Raji (cell line): Measurements from ENCODE around the gene LCN2.

Experiments
- POLR2A ChIP-seq: IDR thresholded peaks from 2 replicates; pipeline ENCODE4 v1.6.1; 2011; ENCODE audit warnings: low read depth, low read length, control low read depth; ENCODE audit not compliant: insufficient read depth

Gene LCN2

GRCh38 chr9:128152133-128153059 is 3.1 kb downstream of the LCN2 start:
- TF ChIP-seq POLR2A: no peak

GRCh38 chr9:128153060-128153946 is 4.0 kb downstream of the LCN2 start:
- no peak for TF ChIP-seq POLR2A

- no peak for TF ChIP-seq POLR2A
Measured at GRCh38 chr9:128153947-128154695, 4.9 kb downstream of the LCN2 start.

GRCh38 chr9:128155736-128156500 is 6.7 kb downstream of the LCN2 start:
- no peak for TF ChIP-seq POLR2A

- no peak for TF ChIP-seq POLR2A
Measured at GRCh38 chr9:128159522-128159783, 10.2 kb downstream of the LCN2 start.

GRCh38 chr9:128159784-128160602 is 10.7 kb downstream of the LCN2 start, which contains the start of gene BBLN:
Gene BBLN, plus strand, starts transcription at chr9:128160265. Its CDS starts 143 bp downstream, at chr9:128160408.
- TF ChIP-seq POLR2A: peak; percentile 90

- no peak for TF ChIP-seq POLR2A
Measured at GRCh38 chr9:128160603-128160987, 11.3 kb downstream of the LCN2 start.

GRCh38 chr9:128161215-128161902 is 12.1 kb downstream of the LCN2 start:
- TF ChIP-seq POLR2A: no peak

GRCh38 chr9:128162215-128163026 is 13.2 kb downstream of the LCN2 start:
- TF ChIP-seq POLR2A: no peak

GRCh38 chr9:128163027-128163515 is 13.8 kb downstream of the LCN2 start:
- TF ChIP-seq POLR2A: no peak

GRCh38 chr9:128163523-128164306 is 14.5 kb downstream of the LCN2 start:
- TF ChIP-seq POLR2A: no peak

GRCh38 chr9:128164307-128164885 is 15.1 kb downstream of the LCN2 start:
- TF ChIP-seq POLR2A: no peak
